HG02642 (cell line): ENCODE measurements around the gene PERCC1.

Source experiments
- ATAC-seq: cut with Tn5 transposase; IDR thresholded peaks from one replicate; pipeline ENCODE4 v1.9.1; 2021; ENCODE audit warnings: mild to moderate bottlenecking; ENCODE audit not compliant: unreplicated experiment, poor library complexity

Gene PERCC1

GRCh38 chr16:1446296-1447080 is 15.6 kb downstream of the PERCC1 start:
- ATAC-seq, result no peak

GRCh38 chr16:1447965-1448364 is 17.1 kb downstream of the PERCC1 start:
- no peak for ATAC-seq

- ATAC-seq, result no peak
These were observed 17.7 kb downstream of the PERCC1 start for GRCh38 chr16:1448536-1449116.

DNA sequence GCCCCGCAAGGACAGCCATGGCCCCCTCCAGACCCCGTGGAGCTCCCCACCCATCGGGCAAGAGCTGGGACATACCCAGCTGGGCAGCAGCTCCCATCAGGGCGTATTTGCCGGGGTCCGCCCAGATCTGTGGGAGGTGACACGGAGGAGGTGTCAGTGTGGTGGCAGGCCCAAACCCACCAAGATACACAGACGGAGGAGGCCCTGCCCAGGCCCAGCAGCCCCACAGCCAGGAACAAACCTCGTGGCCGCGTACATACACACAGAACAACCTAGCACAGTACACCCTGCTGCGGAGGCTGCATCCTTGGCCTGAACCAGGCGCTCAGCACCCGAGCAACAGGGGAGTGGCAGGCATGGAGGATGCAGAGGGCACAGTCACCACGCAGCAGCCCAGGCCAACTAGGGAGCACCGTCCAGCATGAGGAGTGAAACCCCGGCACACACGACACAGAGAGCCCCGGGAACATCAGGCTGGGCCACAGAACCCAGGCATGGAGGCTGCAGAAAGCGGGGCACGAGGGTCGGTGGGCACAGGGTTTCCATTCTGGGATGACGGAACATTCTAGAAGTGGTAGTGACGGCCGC is 18.4 kb downstream of the PERCC1 start:
- no peak for ATAC-seq

DNA sequence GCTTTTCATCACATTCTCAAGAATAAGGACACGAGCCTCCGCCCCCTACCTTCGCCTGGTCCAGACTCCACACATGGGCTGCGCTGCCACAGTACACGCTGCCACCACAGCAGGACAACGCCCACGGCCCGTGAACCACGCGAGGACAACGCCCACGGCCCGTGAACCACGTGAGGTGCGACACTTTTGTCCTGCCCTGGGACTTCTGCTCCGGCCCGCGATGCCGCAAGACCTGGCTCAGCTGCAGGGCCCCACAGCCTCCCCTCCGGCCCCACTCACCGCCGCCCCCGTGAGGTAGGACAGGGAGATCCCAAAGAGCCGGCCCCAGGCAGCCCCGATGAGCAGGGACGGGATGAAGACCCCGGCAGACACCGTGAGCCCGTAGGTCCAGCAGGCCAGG is 19.3 kb downstream of the PERCC1 start:
- ATAC-seq, result no peak

DNA sequence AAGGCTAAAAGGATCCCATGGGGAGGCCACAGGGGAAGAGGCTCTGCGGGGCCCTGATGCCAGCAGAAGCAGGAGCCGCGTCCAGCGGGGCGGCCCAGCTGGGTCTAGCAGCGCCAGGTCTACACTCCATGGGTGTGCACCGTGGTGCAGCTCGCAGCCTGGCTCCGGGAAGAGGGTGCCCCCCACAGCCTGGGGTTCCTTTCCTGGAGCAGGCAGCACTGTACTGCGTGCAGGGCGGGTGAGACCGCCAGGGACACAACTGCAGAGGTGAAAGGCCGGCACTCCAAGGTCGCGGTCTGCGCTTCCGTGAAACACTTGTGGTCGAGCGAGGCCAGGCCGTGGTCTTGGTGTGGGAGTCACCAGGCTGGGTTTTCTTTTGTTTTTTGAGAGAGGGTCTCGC is 20.0 kb downstream of the PERCC1 start:
- no peak for ATAC-seq

GRCh38 chr16:1451702-1452392 is 21.0 kb downstream of the PERCC1 start:
- no peak for ATAC-seq

- no peak for ATAC-seq
These were observed 21.7 kb downstream of the PERCC1 start for GRCh38 chr16:1452530-1452929.

DNA sequence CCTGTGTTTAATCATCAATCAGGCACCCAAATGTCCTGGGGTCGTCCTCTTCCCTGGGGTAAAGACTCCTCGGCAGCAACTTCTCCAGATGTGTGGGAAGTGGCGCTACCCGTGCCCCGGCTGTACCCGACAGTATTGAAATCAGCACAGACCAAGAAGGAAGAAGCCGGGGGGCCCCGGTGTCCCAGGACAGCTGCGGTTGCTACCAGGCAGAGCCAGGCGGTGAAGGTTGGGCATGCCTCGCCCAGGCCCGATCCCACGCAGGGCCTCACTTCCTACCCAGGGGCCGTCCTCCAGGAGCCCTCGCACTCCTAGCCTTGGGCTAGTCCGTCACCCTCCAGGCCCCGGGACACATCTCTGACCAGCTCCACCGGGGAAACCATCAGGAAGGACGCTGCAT is 22.4 kb downstream of the PERCC1 start:
- ATAC-seq, result no peak

DNA sequence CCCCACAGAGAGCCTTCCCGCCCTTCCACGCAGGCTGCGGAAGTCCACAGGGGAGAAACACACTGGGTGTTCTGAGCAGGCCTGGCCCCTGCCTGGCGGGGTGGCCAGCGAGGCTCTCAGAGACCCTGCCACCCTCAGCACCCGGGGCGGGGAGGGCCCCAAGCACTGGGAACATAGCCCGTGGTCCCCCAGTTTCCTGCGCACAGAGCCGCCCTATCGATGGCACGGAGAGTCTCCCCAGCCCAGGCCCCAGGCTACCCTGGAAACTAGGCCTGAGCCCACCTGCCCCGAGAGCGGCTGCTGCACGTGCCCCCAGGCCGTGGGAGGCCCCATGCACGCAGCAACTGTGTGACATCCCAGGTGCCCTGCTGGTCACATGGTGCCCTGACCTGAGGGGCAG is 23.7 kb downstream of the PERCC1 start:
- ATAC-seq, result no peak

GRCh38 chr16:1455190-1456171 is 24.6 kb downstream of the PERCC1 start:
- no peak for ATAC-seq

- ATAC-seq, result no peak
These were observed 26.1 kb downstream of the PERCC1 start for GRCh38 chr16:1456951-1457350.

GRCh38 chr16:1457489-1458245 is 26.8 kb downstream of the PERCC1 start:
- no peak for ATAC-seq

DNA sequence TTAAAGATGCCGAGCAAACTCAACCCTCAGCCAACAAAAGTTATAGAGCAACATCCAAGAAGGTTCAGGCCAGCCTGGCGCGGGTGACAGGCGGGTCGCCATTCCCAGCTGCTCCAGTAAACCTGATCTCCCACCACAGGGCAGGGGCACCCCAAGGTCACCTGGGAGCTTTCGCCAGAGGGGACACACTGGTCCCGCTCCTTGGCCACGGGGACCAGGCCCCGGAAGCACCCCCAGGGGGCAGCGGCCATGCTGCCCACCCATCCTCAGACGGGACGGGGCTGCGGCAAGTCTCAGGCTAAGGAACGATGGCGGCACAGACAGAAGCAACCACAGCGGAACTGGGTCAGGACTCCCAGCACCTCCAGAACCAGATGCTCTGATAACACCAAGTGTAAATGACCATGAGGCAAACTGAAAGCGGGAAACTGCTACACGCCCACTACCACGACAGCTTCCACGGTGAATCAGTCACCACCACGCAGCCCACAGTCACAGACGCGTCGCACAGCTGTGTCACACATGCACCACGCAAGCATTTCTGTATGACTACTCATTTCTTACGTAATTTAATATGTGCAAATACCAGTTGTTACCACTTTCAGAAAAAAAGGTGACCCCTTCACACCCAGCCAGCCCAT is 27.6 kb downstream of the PERCC1 start:
- ATAC-seq, result no peak

GRCh38 chr16:1458977-1459341 is 28.1 kb downstream of the PERCC1 start:
- no peak for ATAC-seq

DNA sequence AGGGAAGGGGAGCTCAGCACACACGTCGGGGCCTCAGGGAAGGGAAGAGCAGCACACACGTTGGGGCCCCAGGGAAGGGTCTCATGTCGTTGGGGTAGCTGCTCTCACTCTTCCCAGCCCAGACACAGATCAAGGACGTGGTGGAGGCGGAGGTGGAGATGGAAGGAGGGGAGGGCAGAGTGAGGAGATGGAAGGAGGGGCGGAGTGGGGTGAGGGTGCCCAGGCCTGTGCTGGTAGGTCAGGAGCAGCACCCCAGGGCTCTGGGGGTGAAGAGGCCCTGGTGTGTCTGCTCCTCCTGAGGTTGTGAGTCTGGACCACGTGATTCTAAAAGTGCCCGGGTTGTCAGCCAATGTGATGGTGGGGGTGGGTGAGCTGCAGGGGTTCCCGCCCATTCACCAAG is 29.1 kb downstream of the PERCC1 start:
- no peak for ATAC-seq

DNA sequence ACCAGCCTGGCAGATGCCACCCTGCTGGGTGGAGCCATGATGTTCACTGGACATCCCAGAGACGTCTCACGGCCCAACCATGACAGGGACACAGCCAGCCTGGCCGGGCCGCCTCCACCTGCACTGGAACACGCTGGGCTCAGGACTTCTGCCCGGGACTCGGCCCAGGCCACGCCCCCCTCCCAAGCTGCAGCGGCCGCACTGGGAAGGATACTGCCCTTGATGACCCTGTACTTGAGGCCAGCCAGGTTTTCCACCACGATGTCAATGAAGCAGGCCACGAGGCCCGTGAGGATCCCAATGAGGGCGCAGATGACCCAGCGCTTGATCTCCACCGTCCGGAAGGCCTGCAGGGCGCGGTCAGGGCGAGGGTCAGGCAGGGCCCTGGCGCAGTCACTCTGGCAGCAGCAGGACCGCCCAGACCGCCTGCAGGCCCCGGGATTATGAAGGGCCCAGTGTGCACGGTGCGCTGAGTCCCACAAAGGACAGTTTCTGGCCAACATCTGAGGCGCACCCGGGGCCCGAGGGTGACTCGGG is 29.8 kb downstream of the PERCC1 start:
- no peak for ATAC-seq

- no peak for ATAC-seq
These were observed 30.3 kb downstream of the PERCC1 start for GRCh38 chr16:1461146-1461545.
